ENCODE data around the gene OMP. TPM values are rescaled to one million over a fixed set of nuclear protein-coding genes. Genes with fewer than 3 reads are reported as not detected.
"Not testable (repeated sequence)": the region's sequence is repeated elsewhere in the genome, so short reads cannot be mapped to it uniquely, and the experiment has no call there.

OMP gene
- total RNA-seq, 4 donors from 2014 or later, result not detected

- H3K4me1 ChIP-seq, result no peaks in the 10 kb centered on the region
- WGBS, result 93% methylated on average over 5 of the region's 5 CpGs
- DNase-seq (ENCODE audit: extremely low spot score), result no peak
- no peaks in the 10 kb centered on the region for H3K27me3 ChIP-seq
- TF ChIP-seq, protein P1, sequence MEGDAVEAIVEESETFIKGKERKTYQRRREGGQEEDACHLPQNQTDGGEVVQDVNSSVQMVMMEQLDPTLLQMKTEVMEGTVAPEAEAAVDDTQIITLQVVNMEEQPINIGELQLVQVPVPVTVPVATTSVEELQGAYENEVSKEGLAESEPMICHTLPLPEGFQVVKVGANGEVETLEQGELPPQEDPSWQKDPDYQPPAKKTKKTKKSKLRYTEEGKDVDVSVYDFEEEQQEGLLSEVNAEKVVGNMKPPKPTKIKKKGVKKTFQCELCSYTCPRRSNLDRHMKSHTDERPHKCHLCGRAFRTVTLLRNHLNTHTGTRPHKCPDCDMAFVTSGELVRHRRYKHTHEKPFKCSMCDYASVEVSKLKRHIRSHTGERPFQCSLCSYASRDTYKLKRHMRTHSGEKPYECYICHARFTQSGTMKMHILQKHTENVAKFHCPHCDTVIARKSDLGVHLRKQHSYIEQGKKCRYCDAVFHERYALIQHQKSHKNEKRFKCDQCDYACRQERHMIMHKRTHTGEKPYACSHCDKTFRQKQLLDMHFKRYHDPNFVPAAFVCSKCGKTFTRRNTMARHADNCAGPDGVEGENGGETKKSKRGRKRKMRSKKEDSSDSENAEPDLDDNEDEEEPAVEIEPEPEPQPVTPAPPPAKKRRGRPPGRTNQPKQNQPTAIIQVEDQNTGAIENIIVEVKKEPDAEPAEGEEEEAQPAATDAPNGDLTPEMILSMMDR (IDR thresholded peaks at IDR 0.05), result no peak
- TF ChIP-seq POLR2A (IDR thresholded peaks at IDR 0.05; ENCODE audit: low read depth) (no peak), EP300 (IDR thresholded peaks at IDR 0.05) (no peak), POLR2AphosphoS5 (IDR thresholded peaks at IDR 0.05) (no peak)
- intact Hi-C loops (cut with DNase I), result no loop called here
- H3K36me3 ChIP-seq, result no peaks in the 10 kb centered on the region
- H3K4me3 ChIP-seq, result no peak overlapping the region
- peaks cover 0 to 20% (median 14%) of the 10 kb centered on the region in 4 donors for H3K9me3 ChIP-seq
- H3K27ac ChIP-seq (replicated peaks in 1 of 4), result no peak overlapping the region
These were observed 42.8 kb upstream of the OMP start for GRCh38 chr11:77059806-77060205.

- Histone ChIP-seq H3K4me3 (no peak overlapping the region), H3K4me1 (no peaks in the 10 kb centered on the region), H3K36me3 (no peaks in the 10 kb centered on the region), H3K27me3 (no peaks in the 10 kb centered on the region), H3K27ac (replicated peaks in 1 of 4) (no peak overlapping the region), H3K9me3 (peaks cover 0 to 20% (median 14%) of the 10 kb centered on the region in 4 donors)
- intact Hi-C loops (cut with DNase I), result no loop called here
- 83% methylated on average over 4 of the region's 4 CpGs for WGBS
- TF ChIP-seq EP300 (IDR thresholded peaks at IDR 0.05) (no peak), POLR2AphosphoS5 (IDR thresholded peaks at IDR 0.05) (no peak), POLR2A (IDR thresholded peaks at IDR 0.05; ENCODE audit: low read depth) (no peak)
- TF ChIP-seq, protein P1 (IDR thresholded peaks at IDR 0.05), result no peak
- DNase-seq (ENCODE audit: extremely low spot score), result no peak
These were observed 42.4 kb upstream of the OMP start for GRCh38 chr11:77060234-77060633.

DNA sequence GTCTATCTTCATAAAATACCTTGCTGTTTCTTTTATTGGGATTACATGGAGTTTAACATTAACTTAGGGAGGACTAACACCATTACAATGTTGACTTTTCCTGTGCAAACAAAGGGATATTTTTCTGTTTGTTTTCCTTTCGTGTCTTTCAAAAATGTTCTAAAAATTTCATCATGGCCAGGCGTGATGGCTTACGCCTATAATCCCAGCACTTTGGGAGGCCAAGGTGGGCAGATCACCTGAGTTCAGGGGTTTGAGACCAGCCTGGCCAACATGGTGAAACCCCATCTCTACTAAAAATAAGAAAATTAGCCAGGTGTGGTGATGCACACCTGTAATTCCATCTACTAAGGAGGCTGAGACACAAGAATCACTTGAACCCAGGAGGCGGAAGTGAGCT is 41.4 kb upstream of the OMP start:
- intact Hi-C loops (cut with DNase I); H3K27me3 ChIP-seq; H3K4me3 ChIP-seq; H3K36me3 ChIP-seq; H3K27ac ChIP-seq (replicated peaks in 1 of 4); DNase-seq (ENCODE audit: extremely low spot score): not testable (repeated sequence)
- peaks cover 0 to 14% (median 10%) of the 10 kb centered on the region in 4 donors for H3K9me3 ChIP-seq
- 96% methylated on average over 4 of the region's 4 CpGs for WGBS
- peaks cover 4 to 10% (median 8%) of the 10 kb centered on the region in 4 donors for H3K4me1 ChIP-seq

GRCh38 chr11:77062924-77063323 is 39.7 kb upstream of the OMP start:
- H3K36me3 ChIP-seq, result no peaks in the 10 kb centered on the region
- H3K27ac ChIP-seq (replicated peaks in 1 of 4), result no peak overlapping the region
- no peak overlapping the region for H3K4me3 ChIP-seq
- intact Hi-C loops (cut with DNase I), result no loop called here
- H3K4me1 ChIP-seq, result peaks cover 8 to 23% (median 20%) of the 10 kb centered on the region in 4 donors
- no peaks in the 10 kb centered on the region for H3K9me3 ChIP-seq
- H3K27me3 ChIP-seq, result no peaks in the 10 kb centered on the region
- TF ChIP-seq POLR2A (IDR thresholded peaks at IDR 0.05; ENCODE audit: low read depth) (no peak), POLR2AphosphoS5 (IDR thresholded peaks at IDR 0.05) (no peak), EP300 (IDR thresholded peaks at IDR 0.05) (no peak)
- TF ChIP-seq, protein P1 (IDR thresholded peaks at IDR 0.05), result no peak
- DNase-seq (ENCODE audit: extremely low spot score), result no peak

DNA sequence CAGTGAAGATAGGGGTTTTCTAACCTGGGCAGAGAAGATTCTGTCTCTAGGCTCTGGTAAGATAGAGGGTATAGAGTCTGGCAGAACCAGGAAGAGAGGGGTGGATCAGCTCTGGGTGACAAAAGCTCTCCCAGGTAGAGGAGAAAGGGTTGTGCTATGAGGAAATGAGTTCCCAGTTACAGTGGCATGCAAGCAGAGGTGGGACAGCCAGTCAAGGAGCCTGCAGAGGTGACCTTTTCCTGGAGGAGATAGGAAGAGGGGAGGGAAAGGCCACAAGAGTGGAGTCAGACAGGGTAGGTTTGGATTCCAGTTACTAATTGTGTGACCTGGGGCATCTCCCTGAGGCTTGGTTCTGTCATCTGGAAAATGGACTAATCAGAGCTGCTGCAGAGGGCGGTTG is 39.2 kb upstream of the OMP start:
- Histone ChIP-seq H3K27me3 (no peaks in the 10 kb centered on the region), H3K9me3 (no peaks in the 10 kb centered on the region), H3K36me3 (no peaks in the 10 kb centered on the region), H3K4me1 (peaks cover 8 to 28% (median 25%) of the 10 kb centered on the region in 4 donors), H3K4me3 (no peak overlapping the region), H3K27ac (replicated peaks in 1 of 4) (no peak overlapping the region)
- intact Hi-C loops (cut with DNase I), result no loop called here
- DNase-seq (ENCODE audit: extremely low spot score), result no peak
- 93% methylated on average over 1 of the region's 1 CpG for WGBS
- TF ChIP-seq POLR2AphosphoS5 (IDR thresholded peaks at IDR 0.05) (no peak), POLR2A (IDR thresholded peaks at IDR 0.05; ENCODE audit: low read depth) (no peak), EP300 (IDR thresholded peaks at IDR 0.05) (no peak)
- TF ChIP-seq, protein P1 (IDR thresholded peaks at IDR 0.05), result no peak
